IMR-90 (cell line): ENCODE data around the gene LRRC73. TPM values are rescaled to one million over a fixed set of nuclear protein-coding genes. Genes with fewer than 3 reads are reported as not detected.

ENCODE experiments used
- ATAC-seq: fragments of 200-7000 bp; cut with Tn5 transposase; 2 replicates; pipeline ENCODE4 v1.9.1; 2020; ENCODE audit warnings: low read depth, mild to moderate bottlenecking, moderate library complexity
- BruUV-seq: library from RNA; stranded (reverse); fragments of 400-500 nt; replicated peaks from 2 replicates; lab custom pipeline; 2021; lab: Mats Ljungman, UMichigan
- CTCF ChIA-PET: fragments of 300-600 bp; formaldehyde crosslinking; extraction: SDS; loops from one replicate; lab custom pipeline; 2021; ENCODE audit warnings: antibody characterized with exemption; lab: Yijun Ruan, JAX
- POLR2A ChIA-PET: fragments of 300-600 bp; sonication (Branson Sonifier 250); formaldehyde crosslinking; loops from one replicate; lab custom pipeline; 2022; ENCODE audit warnings: antibody characterized with exemption; ENCODE audit not compliant: unreplicated experiment; lab: Charles Lee
- DNase-seq: peaks from one replicate; pipeline ENCODE4 v3.0.0; 2013
- H2AFZ ChIP-seq: replicated peaks from 2 replicates; pipeline ENCODE3; 2013; ENCODE audit warnings: low read length, mild to moderate bottlenecking; ENCODE audit not compliant: poor library complexity
- H2AK5ac ChIP-seq: 2 replicates; pipeline ENCODE4 v1.6.1; 2013; ENCODE audit warnings: low read depth, low read length, inconsistent platforms
- H2AK9ac ChIP-seq: replicated peaks from 2 replicates; pipeline ENCODE3; 2013; ENCODE audit warnings: mild to moderate bottlenecking, low read depth, low read length, moderate library complexity; ENCODE audit not compliant: poor library complexity
- H2BK120ac ChIP-seq: 2 replicates; pipeline ENCODE4 v1.6.1; 2013; ENCODE audit warnings: low read depth, low read length, inconsistent platforms
- H2BK15ac ChIP-seq: 3 replicates; pipeline ENCODE4 v1.6.1; 2013; ENCODE audit warnings: low read depth, low read length, inconsistent platforms
- H2BK20ac ChIP-seq: 2 replicates; pipeline ENCODE4 v1.6.1; 2013; ENCODE audit warnings: low read depth, mild to moderate bottlenecking, inconsistent platforms, low read length, moderate library complexity
- H2BK5ac ChIP-seq: 2 replicates; pipeline ENCODE4 v1.6.1; 2013; ENCODE audit warnings: mild to moderate bottlenecking, low read depth, low read length, inconsistent platforms; ENCODE audit not compliant: poor library complexity, severe bottlenecking
- H3K14ac ChIP-seq: replicated peaks from 2 replicates; pipeline ENCODE4 v1.6.1; 2013; ENCODE audit warnings: low read depth, low read length, inconsistent platforms
- H3K18ac ChIP-seq: 2 replicates; pipeline ENCODE4 v1.6.1; 2013; ENCODE audit warnings: low read depth, low read length, control low read depth
- H3K23ac ChIP-seq: 2 replicates; pipeline ENCODE4 v1.6.1; 2013; ENCODE audit warnings: low read depth, low read length, inconsistent platforms
- H3K27ac ChIP-seq: 2 replicates; pipeline ENCODE4 v1.5.1; 2013; ENCODE audit warnings: mild to moderate bottlenecking, control low read depth, low read length; ENCODE audit not compliant: insufficient read depth
- H3K27me3 ChIP-seq: 2 replicates; pipeline ENCODE4 v1.6.1; 2013; ENCODE audit warnings: low read length; ENCODE audit not compliant: control insufficient read depth, insufficient read depth
- H3K36me3 ChIP-seq: 2 replicates; pipeline ENCODE4 v1.6.1; 2013; ENCODE audit warnings: low read length, mixed read lengths; ENCODE audit not compliant: control insufficient read depth, insufficient read depth
- H3K4ac ChIP-seq: 2 replicates; pipeline ENCODE4 v1.6.1; 2013; ENCODE audit warnings: low read depth, low read length, inconsistent platforms
- H3K4me1 ChIP-seq: 2 replicates; pipeline ENCODE4 v1.6.1; 2013; ENCODE audit warnings: low read length, mixed read lengths; ENCODE audit not compliant: control insufficient read depth, insufficient read depth
- H3K4me2 ChIP-seq: 2 replicates; pipeline ENCODE4 v1.6.1; 2013; ENCODE audit warnings: low read depth, mild to moderate bottlenecking, control low read depth, low read length, moderate library complexity
- H3K4me3 ChIP-seq: 2 replicates; pipeline ENCODE4 v1.5.1; 2013; ENCODE audit warnings: low read depth, mild to moderate bottlenecking, control low read depth, low read length, moderate library complexity; ENCODE audit not compliant: insufficient read depth
- H3K56ac ChIP-seq: 2 replicates; pipeline ENCODE4 v1.6.1; 2013; ENCODE audit warnings: low read length, inconsistent platforms; ENCODE audit not compliant: insufficient read depth; ENCODE audit errors: extremely low read depth
- H3K79me1 ChIP-seq, 2 experiments: 2 replicates each; pipeline ENCODE4 v1.6.1; 2013; ENCODE audit warnings: low read length in 2 of 2, inconsistent platforms in 1 of 2, low read depth in 1 of 2
- H3K9ac ChIP-seq: 2 replicates; pipeline ENCODE4 v1.6.1; 2013; ENCODE audit warnings: low read depth, low read length, control low read depth
- H3K9me1 ChIP-seq: 2 replicates; pipeline ENCODE4 v1.6.1; 2013; ENCODE audit warnings: low read length, inconsistent platforms; ENCODE audit not compliant: insufficient read depth
- H3K9me3 ChIP-seq: 2 replicates; pipeline ENCODE4 v1.6.1; 2013; ENCODE audit warnings: low read length; ENCODE audit not compliant: control insufficient read depth, insufficient read depth
- H4K20me1 ChIP-seq: 2 replicates; pipeline ENCODE4 v1.6.1; 2013; ENCODE audit warnings: low read length, inconsistent platforms; ENCODE audit not compliant: insufficient read depth
- H4K5ac ChIP-seq: 2 replicates; pipeline ENCODE4 v1.6.1; 2013; ENCODE audit warnings: mild to moderate bottlenecking, low read depth, low read length, control low read depth
- H4K8ac ChIP-seq, 2 experiments: 2 replicates each; pipeline ENCODE4 v1.6.1; 2013; ENCODE audit warnings: low read depth in 2 of 2, low read length in 2 of 2, control low read depth in 1 of 2, inconsistent platforms in 1 of 2
- H4K91ac ChIP-seq: 2 replicates; pipeline ENCODE4 v1.6.1; 2013; ENCODE audit warnings: low read depth, low read length, inconsistent platforms; ENCODE audit not compliant: insufficient read depth
- BHLHE40 ChIP-seq: fragments of 150-350 bp; IDR thresholded peaks from 2 replicates; pipeline ENCODE4 v1.6.1; 2016; ENCODE audit warnings: mild to moderate bottlenecking, low read depth, low read length
- ELK1 ChIP-seq: fragments of 150-350 bp; IDR thresholded peaks from 2 replicates; pipeline ENCODE4 v1.6.1; 2016; ENCODE audit warnings: low read depth, mild to moderate bottlenecking, low read length, moderate library complexity, borderline replicate concordance
- RCOR1 ChIP-seq: IDR thresholded peaks from 2 replicates; pipeline ENCODE4 v1.6.1; 2012; ENCODE audit warnings: mild to moderate bottlenecking, low read length, improper control_type of control experiment; ENCODE audit not compliant: insufficient replicate concordance
- WGBS, 2 experiments: methylation state at CpG; one replicate each; pipeline versions ENCODE4 v1.1.5 to v1.1.7; 2013; ENCODE audit warnings: missing lambda C conversion rate in 2 of 2; ENCODE audit not compliant: insufficient read length in 1 of 2; ENCODE audit errors: extremely low coverage in 2 of 2; 5-methylcytosine and 5-hydroxymethylcytosine counted together
- dilution Hi-C: fragments of 300-500 bp; cut with HindIII; formaldehyde crosslinking; loops from one replicate; pipeline ENCODE4 v1.14.3; 2018; ENCODE audit warnings: low sequenced_read_pairs; ENCODE audit not compliant: unreplicated experiment
- in situ Hi-C: fragments of 300-500 bp; cut with MboI; formaldehyde crosslinking; loops from 3 replicates; pipeline ENCODE4 v1.14.3; 2019; ENCODE audit warnings: low sequenced_read_pairs, inconsistent platforms, mixed read lengths
- intact Hi-C: fragments of 100-400 bp; cut with micrococcal nuclease; formaldehyde crosslinking; loops from 2 replicates; pipeline ENCODE4 v1.10.0; 2022
- polyA plus RNA-seq, 3 experiments: library from polyadenylated mRNA; depleted of rRNA; stranded (reverse); fragments of >200 nt; gene quantifications; 2 replicates each; pipeline ENCODE4 v1.2.3, GENCODE V29; 2012; ENCODE audit warnings: low replicate concordance in 1 of 3
- total RNA-seq: library from RNA; depleted of rRNA; stranded (reverse); fragments of >200 nt; gene quantifications from 2 replicates; pipeline ENCODE4 v1.2.3, GENCODE V29; 2012

Gene LRRC73
- total and polyA plus RNA-seq, 2 of the 4 experiments (the other 2 are of a cell fraction) = under 0.01 to 0.31 TPM

DNA sequence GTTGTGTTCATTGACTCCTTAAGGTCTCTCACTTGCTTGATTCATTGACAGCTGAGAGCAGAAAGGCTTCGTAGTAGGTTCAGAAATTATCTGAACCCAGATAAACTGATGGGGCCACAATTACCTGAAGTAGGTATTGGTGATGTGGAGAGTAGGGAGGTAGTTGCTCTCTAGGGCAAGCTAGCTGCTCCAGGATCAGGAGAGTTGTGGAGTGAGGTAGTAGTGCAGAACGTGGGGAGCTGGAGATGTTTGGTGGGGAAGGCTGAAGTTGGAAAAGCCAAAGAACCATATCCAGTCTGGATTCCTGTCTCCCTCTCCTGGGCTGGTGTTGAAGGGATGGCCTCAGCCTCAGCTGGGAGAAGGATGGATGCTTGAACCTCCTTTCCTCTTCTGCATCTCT, 16.9 kb downstream of the LRRC73 start:
- H2BK20ac ChIP-seq = peak overlapping the region; percentile 37; the same call in 1 of the 2 replicates
- no TSS peak for BruUV-seq
- peaks cover 46% of the 10 kb centered on the region for H3K4me1 ChIP-seq
- ATAC-seq = no peak
- no peak overlapping the region; the same call in 1 of the 2 replicates for H2BK120ac ChIP-seq
- no peak overlapping the region for H2AK9ac ChIP-seq
- H4K91ac ChIP-seq = peak overlapping the region; percentile 44
- peak overlapping the region; percentile 47; the same call in 1 of the 2 replicates for H3K4ac ChIP-seq
- H3K27ac ChIP-seq = no peak overlapping the region
- no peak overlapping the region for H3K56ac ChIP-seq
- peaks cover 32 to 82% of the 10 kb centered on the region in 2 experiments for H3K79me1 ChIP-seq
- no peaks in the 10 kb centered on the region for H3K9me3 ChIP-seq
- TF ChIP-seq BHLHE40 (no peak), ELK1 (no peak), RCOR1 (no peak)
- peak overlapping the region; percentile 62; the same call in 1 of the 2 replicates for H3K23ac ChIP-seq
- H3K14ac ChIP-seq = peak overlapping the region; percentile 21; the same call in 1 of the 2 replicates
- WGBS, 2 experiments = no CpG with 5 or more reads among the region's 2 CpGs
- H4K8ac ChIP-seq = no peak overlapping the region
- H3K27me3 ChIP-seq = no peaks in the 10 kb centered on the region
- intact Hi-C loops = no loop called here
- H3K36me3 ChIP-seq = no peaks in the 10 kb centered on the region; the same call in 1 of the 2 replicates
- no peak overlapping the region for H4K5ac ChIP-seq
- ChIA-PET CTCF (no interaction called here), POLR2A (interaction anchor here (1.0 kb wide), 1 partner anchor 15 kb away, joined by 3 read pairs; no protein-coding TSS in a partner anchor)
- DNase-seq = no peak
- H3K4me3 ChIP-seq = no peak overlapping the region
- in situ Hi-C loops = loop anchor here (5.0 to 10.0 kb wide), 2 partner anchors 48 to 236 kb away; no protein-coding TSS in a partner anchor
- dilution Hi-C loops = no loop called here
- H2AFZ ChIP-seq = no peak overlapping the region
- H2BK5ac ChIP-seq = peak overlapping the region; percentile 5
- H3K9me1 ChIP-seq = peaks cover 47% of the 10 kb centered on the region
- H2AK5ac ChIP-seq = peak overlapping the region; percentile 92
- H3K9ac ChIP-seq = no peak overlapping the region
- no peak overlapping the region for H3K4me2 ChIP-seq
- H2BK15ac ChIP-seq = 0 out of 3 replicates have a peak overlapping the region, but pooled peaks have one; percentile 2
- no peak overlapping the region for H3K18ac ChIP-seq
- H4K20me1 ChIP-seq = peaks cover 31% of the 10 kb centered on the region; the same call in 1 of the 2 replicates
